Ureter (tissue), 1 donor: ENCODE measurements around the gene ZFHX2. TPM values are rescaled to one million over a fixed set of nuclear protein-coding genes. Genes with fewer than 3 reads are reported as not detected.

Source experiments
- DNase-seq: peaks from one replicate; pipeline ENCODE4 v3.0.0-alpha.2; 2020; ENCODE audit warnings: low spot score
- total RNA-seq: library from RNA; stranded (reverse); gene quantifications from one replicate; pipeline ENCODE4 v1.2.4, GENCODE V29; 2023
- donor health status: DM: yes; HTN: yes; CAD: no.

ZFHX2 gene
- total RNA-seq, 1 donor from 2014 or later: 2.8 TPM

DNA sequence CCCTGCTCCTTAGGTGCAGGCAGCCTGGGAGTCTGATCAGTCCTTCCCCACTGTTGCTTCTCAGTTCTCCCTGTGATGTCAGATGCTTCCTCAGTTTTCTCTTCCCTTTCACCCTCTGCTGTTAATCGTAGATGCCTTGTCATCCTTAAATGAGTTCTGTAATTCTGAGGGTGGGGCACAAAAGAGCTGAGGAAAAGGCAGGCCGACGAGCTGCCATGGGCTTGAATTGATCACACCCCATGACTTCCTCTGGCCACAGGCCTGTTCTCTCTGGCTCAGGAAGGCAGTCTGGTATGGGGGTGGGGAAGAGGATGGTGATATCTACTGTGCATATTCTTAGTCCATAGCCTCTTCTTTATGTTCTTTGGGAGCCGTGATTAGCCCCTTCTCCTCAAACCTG, 21.3 kb upstream of the ZFHX2 start:
- DNase-seq: peak; percentile 49

DNA sequence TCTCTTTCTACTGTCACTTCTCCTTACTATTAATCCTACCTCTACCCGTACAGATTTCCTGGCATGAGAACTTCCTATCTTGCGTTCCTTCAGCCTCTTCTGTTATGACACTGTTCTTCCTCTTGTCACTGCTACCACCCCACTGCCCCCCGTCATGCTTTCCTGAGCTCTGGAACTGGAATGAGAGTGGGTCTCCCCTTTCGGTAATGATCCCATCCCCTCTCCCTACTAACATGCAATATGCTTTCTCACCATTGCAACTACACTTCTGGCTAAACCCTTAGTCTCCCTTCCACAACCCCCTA, 20.9 kb upstream of the ZFHX2 start:
- peak; percentile 33 for DNase-seq

DNA sequence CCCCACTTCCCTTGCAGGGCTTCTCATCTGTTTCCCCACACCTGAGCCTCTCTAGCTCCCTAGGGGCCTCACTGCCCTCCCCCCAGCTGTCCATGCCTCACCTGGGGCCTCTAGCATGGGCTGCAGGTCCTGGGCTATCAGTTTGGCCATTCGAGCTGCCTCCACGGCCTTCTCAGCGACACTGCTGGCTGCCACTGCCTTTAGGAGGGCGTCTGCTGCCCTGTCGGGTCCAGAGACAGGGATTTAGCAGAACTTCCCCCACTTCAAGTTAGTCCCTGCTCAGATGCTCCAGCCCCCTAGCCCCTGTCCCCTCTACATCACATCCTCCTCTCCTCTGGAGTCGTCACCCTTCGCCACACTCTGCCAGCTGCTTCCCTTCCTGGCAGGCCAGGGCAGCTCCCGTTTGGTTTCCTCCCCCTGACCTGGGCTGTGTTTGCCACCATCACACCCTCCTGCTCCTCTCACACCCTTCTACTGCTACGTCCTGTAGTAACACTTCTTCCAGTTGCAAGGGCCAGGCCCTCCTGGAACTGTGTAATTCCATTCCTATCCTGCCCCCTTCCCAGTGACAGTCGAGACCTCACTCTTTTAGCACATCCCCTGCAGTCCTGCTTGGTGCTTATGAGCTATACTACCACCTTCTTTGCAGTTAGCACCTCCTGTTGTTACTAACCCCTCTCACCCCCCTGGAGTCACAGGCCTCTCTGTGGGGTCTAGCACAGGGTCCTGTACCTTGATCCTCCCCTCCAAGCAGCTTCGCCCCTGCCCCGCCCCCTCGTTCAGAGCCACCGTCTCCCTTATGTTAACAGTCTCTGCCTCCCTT, 20.3 kb upstream of the ZFHX2 start:
- DNase-seq: peak; percentile 73

DNA sequence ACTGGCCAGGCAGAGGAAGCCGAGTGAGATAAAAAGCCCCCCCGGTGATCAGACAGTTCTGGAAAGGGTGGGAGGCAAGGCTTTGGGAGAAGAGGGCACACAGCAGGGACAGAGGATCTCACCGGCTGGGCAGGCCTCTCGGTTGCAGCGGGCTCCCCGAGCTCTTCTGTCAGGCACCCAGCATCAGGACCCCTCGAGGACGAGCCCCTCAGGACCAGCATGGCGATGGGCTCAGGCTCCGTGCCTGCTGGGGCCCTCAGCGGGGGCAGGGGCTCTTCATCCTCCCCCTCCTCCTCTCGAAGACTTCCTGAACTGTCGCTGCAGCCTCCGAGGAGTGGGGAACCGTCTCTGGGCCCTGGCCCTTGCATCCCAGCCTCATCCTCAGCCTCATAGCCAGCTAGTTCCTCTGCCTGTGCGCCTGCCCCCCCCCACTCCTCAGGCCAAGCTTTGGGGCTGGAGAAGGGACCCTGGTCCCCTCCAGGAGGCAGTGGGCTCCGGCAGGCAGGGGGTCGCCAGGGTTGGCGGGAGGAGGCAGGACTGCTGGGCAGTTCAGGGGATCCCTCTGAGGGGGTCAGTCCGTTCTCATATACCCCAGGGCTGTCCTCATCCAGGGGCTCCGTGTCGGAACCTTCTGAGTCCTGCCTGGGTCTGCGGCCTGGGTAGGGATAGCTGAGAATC, 19.4 kb upstream of the ZFHX2 start:
- DNase-seq: peak; percentile 41

DNA sequence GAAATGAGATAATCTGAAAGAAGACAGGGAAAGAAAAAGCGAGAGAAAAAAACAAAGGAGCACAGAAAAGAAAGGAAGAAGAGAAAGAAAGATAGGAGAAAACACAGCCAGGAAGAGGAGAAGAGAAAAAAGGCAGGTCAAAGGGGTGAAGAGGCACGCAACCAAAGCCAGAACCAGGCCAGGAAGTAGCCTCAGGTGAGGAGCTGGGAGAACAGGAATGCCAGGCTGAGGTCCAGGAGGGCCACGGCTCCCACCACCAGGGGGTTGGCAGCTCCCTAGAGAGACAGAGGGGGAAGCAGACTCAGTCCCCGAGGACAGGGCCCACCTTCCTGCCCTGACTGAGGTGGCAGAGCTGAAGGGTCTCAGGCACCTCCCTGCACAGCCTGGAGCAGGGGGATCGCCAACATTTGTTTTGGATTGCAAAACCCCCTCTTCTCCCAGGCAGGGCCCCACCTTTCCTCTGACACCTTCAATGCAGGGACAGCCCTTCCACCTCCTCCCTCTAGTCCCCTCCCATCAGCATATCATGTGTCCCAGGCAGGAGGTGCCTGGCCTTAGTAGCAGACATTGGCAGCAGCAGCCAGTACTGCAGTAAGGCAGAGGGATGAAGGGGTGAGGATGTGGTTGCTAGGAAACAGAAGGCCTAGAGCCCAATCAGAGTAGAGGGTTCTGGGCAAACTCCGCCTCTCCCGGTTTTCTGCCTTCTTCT, 18.0 kb upstream of the ZFHX2 start:
- DNase-seq: peak; percentile 65

DNA sequence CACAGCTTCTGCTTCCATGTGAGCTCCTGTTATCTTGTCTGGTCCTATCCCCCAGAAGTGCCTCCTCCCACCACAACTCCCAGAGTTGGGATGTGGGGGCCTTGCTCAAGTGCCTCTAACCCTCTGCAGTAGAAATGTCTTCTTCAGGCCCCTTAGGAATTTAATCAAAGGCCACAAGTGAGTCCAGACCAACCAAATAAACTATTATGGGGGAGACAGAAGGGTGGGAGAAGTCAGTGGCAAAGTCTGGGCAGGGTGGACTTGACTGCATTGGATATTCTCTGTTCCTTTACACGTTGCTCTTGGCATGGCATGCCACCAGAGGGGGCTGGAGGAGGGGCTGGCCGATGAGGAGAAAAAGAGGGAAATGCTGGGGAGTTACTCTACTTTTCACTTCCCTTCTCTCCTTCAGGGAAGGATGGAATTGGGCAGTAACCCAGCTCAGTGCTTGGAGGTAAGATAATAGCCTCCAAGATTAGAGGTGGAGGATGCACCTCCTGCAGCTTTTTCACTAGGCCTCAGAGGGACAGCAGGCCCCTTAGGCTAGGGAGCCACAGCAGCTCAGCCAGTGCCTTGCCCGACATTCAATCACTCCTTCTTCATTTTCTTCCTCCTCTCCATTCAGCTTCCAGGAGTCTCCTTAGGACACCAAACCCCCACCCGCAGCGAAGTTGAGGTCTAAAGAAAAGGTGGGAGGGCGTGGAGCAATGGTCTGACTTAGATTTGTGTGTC, 17.2 kb upstream of the ZFHX2 start:
- peak; percentile 43 for DNase-seq

DNA sequence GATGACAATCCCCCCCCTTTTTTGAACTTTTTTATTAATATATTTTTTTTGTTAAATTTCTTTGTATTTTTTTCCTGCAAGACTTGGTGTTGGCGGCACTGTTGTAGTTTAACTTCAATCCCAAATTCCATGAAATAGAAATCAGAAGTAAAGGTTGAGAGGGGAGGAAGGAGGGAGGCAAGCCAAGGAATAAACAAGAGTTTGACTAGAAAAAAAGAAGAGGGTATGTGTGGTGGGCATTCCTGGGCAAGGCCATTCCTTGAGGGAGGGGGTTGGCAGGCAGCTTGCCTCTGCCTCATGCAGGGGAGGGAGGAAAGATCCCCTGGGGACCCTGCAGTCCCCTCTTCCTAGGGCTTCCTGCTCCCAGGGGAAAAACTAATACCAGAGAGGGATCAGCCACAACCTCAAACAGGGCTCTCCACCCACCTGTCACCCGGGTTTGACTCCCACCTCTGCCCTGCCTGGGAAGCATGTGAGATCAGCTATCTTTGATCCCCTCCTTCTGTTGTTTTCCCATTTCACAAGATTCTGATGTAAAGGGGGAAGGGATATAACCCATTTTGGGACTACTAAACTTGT, 16.5 kb upstream of the ZFHX2 start:
- DNase-seq: no peak

DNA sequence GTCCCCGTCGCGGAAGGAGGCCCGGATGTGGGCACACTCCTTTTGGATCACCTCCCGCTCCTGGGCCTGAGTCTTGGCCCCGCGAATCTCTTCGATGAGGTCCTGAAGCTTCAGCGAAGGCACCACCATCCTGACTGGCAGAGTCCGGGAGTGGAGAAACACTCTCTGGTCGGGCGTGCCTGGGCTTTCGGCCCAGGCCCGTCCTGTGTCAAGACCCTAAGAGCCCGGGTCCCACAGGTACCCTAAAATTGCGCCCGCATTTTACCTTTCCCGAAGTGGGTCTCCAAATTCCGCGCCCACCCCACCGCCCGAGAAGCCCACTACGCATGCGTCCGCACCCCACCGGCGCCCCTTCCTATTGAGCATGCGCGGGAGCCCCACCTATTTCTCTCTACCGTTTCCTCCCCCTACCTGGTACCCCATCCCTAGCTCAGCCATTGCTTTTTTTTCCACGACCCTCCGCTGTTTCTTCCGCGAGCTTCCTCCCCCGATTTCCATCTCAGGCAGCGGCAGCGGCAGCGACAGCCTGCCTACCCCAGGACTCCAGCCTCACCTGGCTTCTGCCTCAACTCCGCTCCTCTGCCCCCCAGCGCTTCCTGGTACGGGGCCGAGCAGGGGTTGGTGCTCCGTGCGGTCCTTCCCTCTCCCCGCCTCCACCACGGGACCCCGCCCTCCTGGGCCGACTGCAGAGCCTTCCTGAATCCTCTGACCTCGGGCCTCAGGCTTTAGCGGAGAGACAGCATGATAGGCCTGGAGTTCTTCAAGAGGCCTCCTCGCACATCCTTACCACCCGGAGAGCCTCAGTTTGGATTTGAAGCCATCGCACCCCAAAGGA, 15.8 kb upstream of the ZFHX2 start, which contains the start of gene AP1G2:
AP1G2 (minus strand) TSS at position 606 of the 835 bp plus-strand sequence; CDS start at position 129, 477 bp downstream.
- peak; percentile 95 for DNase-seq

DNA sequence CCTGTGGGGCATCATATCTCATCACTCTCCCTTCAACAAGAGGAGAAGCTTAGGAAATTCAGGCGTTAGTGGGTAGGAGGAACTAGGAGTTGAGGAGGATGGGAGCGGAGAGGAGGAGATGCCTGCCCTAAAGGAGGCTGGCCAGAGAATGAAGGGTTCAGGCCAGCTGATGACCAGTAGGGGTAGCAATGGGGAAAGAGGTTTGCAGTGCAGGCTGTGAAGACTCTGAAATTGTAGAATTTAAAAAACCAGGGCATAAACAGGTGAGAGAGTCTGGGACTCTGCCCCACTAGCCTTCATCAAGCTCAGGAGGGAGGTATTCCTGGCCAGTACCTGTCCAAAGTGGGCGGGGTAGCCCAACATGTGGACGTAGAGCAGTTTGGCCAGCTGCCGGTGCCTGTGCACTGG, 15.2 kb upstream of the ZFHX2 start:
- DNase-seq: no peak

DNA sequence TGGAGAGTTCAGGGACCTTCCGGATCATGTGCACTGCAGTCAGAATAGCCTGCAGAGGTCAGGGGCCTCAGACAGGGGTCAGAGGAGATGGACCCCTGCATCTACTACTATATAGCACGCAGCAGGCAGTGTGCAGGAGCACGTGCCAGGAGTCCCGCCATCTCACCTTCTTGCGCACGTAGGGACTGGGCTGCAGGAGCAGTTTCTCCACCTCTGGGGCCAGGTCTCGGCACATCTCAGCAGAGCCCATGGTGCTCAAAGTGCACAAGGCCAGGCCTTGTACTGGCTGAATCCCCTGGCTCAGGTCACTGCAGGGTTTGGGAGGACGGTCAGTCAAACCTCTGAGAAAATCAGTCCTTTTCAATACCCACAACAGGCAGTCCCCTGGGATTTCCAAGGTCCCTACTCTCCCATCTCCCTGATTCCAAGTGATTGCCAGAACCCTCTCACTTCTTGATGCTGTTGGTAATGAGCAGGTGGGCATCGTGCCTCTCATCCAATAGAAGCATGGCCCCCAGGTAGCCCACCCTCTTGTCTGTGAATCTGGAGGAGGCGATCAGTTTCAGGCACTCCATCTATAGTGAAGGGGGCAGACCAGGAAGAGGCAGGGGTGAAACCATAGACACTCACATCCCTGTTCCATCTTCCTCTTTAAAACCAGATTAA, 14.7 kb upstream of the ZFHX2 start:
- peak; percentile 40 for DNase-seq

DNA sequence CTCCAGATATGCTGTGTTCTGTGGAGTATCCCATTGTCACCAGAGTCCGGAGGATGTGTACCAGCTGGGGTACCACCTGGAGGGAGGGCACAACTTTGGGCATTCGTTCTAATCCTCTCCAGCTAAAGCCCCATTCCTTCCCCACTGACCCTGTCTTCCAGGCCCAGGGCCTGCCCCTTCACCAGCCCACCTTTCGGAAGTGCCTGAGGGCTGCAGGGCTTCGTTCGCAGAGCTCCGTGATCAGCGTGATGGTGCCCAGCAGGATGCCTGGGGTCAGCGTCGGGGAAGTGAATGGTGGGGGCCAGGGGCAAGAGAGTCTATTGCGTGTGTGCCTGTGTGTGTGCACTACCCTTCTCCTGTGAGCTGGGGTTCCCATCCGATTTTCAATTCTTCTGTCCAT, 14.1 kb upstream of the ZFHX2 start:
- DNase-seq: no peak

DNA sequence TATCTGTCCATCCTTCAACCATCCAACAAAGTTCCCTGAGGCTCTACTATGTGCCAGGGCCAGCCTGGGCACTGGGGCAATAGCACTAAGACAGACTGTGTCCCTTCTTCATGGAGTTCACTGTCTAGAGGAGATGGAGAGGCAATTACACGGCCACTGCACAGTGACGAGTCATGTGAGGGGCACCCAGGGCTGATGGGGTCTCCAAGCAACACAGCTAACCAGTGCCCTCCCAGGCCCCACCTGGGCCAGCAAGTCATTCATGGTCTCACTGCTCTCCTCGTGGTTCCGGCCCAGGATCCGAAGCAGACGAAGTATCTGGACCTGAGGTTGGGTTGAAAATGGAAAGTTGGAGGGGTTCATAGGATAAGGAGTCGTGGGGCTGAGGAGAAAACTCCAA, 13.3 kb upstream of the ZFHX2 start:
- DNase-seq: peak; percentile 40

DNA sequence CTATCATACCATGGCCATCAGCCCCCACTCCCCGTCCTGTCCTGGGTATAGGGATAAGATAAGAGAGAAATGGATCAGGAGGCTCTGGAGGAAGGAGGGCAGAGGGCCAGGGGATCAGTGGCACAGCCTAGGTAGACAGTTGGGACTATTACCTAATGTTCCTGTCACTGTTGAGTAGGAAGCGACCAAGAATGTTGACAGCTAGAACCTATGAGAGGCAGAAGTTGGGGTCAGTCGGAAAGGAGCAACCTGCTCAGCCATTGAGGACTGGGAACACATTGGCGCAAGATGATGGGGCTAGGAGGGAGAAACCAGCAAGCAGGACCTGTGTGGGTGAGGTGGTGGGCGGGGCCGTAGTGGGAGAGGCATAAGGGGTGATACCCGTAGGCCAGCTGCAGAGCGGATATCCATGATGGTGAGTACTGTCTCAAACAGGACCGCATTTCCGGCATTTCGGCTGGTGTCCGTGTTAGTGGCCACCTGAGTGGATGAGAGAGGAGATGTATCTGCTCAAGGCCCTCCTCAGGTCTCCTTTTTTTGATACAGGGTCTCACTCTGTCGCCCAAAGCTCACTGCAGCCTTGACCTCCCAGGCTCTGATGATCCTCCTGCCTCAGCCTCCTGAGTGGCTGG, 12.7 kb upstream of the ZFHX2 start:
- peak; percentile 41 for DNase-seq

DNA sequence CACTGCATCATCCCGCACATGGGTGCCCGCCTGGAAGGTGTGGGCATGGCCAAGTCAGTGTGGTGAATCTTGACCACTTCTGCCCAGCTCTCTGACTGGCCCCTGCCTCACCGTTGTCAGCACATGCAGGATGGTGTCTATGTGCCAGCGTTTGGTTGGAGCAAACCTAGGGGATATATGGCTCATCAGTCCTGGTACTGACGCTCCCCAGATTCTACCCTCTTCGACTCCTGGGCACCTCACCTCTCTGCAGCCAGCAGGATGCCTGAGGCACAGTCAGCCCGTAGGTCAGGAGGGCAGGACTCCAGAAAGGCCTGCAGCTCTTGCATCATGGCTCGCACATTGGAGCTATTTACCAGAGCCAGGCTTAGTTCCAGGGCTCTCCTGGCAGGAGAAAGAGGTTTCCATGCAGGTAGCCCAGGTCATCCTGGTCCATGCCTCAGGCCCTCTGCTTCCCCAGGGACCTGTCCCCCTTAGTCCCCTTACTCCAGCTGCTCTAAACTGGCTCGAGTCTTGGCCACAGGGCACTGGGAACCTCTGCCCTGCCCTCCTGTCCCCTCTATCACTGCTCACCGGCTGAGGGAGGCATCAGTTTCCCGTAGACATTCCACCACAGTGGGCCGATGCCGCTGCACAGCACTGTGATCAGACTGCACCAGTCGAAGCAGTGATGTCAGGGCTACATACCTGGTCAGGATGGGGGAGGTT, 12.1 kb upstream of the ZFHX2 start:
- peak; percentile 42 for DNase-seq

DNA sequence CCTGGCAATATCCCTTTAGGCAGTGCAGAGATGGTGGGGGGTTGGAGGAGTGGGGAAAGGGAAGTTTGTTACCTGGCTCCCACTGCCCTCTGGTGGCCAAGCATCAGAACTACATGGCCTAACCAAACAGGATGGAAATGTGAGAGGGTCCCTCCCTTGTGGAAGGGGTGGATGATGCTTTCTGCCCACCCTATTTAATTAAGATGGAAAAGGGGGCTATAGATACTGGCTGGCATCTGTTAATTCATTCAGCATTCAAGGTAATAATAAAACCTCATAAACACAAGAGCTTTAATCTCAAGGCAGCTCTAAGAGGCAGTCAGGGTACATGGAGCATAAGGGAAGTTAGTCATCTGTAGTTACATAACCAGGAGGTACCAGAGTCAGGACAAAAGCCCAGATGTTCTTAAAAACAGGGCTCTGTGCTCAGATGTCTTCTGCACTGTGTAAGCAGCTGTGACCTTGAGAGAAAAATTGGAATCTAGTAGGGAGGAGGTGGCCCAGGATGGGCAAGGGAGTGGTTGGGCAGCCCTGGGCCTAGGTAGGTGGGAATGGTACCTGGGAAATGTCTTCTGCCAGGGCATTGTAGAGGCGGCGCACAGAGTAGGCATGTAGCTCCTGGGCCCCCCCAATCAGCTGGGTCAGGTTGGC, 11.4 kb upstream of the ZFHX2 start:
- DNase-seq: no peak

DNA sequence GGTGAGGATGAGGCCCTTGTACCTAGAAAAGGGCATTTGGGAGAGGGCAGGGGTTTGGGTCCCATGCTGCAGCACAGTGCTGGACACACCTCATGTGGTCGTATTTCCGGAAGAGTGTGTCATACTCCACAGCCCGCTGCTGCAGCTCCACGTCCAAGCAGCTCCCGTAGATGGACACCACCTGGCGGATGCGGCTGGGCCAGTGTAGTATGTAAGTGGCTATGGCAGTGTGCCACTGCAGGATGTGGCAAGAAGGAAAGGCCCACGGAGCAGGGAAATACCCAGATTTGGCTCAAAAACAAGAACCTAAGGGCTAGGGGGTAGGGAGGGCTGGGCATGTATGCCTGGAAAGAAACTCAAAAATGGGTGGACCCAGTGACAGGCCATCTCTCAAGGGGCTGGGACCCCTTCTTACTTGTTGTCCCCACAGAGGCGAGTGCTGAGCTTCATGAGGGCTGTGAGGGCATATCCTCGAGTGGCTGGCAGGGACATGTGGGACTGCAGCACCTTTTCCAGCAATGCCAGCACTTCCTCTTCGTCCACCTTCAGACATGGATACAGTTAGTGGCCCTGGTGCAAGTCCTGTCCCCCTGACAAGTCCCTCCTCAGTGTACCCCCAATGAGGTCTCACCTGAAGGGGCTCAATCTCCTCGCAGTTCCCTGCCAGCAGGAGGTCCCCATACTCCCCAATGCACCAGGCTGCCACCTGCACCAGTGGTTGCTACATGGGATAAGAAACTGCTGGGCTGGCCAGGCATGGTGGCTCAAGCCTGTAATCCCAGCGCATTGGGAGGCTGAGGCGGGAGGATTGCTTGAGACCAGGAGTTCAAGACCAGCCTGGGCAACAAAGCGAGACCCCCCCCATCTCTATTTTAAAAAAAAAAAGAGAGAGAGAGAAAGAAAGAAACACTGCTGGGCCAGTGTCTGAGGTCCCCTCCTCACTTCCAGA, 10.6 kb upstream of the ZFHX2 start:
- no peak for DNase-seq

DNA sequence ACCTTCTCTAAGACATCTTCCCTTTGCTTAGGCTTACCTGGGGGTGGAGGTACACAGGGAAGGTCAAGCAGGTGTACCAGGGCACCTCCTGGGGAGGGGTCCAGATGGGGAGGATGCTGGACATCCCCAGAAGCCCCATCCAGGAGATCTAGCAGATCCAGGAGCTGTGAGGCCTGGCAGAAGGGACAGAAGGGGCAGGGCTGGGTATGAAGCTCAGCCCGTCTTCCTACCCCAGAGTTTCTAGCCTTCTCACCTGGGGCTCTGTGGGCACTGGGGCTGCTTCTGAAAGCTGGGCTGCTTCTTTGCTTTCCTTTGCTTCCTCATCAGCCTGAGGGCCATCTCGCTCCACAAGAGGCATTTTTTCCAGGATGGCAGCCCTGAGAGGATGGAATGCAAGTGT, 9.7 kb upstream of the ZFHX2 start:
- no peak for DNase-seq
